Stimulated activated CD4-positive, alpha-beta T cell treated with anti-CD3 and anti-CD28 coated beads, TNF-alpha, amount 100 ng/mL, for 4 hours (primary cell): Measurements from ENCODE around the gene SPECC1L.

ENCODE experiments used
- DNase-seq, 3 experiments: peaks; one replicate each; pipeline ENCODE4 v3.0.0-alpha.2; 2020; ENCODE audit warnings: low read depth in 3 of 3

SPECC1L gene

DNA sequence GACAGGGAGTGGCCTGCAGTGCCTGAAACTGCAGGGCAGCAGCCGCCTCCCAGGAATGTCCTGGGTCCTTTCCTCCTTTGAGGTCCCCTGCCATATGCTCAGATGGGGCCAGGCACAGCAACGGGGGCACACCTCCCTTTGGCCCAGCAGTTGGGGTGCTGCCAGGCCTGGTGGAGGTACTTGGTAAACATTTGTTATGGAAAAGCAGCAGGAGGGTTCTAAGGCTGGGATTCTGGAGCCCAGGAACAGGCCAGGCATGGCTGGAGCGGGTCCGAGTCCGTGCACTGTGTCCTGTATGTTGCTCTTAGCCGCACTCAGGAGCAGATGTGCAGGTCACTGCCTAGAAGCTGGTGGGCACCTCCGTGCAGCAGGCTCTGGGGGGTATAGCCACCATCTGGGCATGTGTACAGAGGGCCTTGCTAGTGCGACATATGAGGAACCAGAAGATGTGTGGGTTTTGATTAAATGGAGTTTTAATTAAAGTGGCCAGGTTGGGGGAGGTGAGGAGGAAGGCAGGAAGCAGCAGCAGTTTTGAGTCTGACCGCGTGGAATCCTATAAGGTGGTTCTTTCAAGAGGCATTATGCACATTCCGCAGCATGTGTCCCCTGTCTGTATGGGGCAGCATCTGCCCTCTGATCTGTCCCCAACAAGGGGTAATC lies 158.2 kb downstream of the SPECC1L start:
- no peak for DNase-seq

DNA sequence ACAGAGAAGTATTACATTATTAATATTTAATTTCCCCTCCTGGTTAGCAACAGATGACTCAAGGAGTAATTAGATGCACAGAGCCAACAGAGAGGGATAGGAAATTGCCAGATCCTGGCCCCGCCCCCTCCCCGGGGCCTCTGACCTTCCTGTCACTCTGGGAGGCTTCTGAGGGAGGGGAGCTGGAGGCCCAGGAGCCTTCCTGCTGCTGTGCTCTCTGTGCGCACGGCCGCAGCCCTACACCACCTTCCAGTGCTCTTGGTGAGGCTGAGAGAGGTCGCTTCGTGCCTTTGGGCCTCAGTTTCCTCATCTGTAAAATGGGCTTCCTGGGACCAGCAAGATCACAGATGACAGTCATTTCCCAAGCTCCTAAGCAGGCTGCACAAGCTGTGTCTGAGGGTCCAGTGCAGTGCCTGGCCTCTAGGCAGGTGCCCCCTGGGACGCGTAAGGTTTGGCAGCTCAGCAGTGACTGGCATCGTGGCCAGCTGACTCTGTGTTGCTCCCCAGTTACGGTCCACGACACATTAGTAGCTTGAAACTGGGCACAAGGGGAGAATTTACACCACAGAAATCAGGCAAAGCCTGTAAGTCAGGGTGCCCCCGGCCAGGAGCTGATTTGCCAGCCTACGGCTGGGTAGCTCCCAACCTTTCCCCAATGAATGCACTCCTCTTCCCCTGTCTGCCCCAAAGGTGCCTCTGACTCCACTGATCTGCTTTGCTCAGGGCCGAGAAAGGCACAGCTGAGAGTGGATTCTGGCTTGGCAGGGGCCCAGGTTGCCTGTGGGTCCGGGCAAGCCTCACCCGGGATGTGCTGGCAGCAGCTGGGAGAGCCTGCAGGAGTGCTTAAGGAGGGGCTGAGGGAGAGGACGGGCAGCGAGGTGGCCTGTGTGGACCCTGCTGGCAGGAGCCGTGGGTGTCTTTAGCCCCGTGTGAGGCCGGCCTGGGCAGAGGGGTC lies 159.1 kb downstream of the SPECC1L start:
- DNase-seq, result peak in 2 of 3 experiments; percentile 43 to 50

GRCh38 chr22:24430431-24431308 lies 160.0 kb downstream of the SPECC1L start:
- DNase-seq, result no peak

DNA sequence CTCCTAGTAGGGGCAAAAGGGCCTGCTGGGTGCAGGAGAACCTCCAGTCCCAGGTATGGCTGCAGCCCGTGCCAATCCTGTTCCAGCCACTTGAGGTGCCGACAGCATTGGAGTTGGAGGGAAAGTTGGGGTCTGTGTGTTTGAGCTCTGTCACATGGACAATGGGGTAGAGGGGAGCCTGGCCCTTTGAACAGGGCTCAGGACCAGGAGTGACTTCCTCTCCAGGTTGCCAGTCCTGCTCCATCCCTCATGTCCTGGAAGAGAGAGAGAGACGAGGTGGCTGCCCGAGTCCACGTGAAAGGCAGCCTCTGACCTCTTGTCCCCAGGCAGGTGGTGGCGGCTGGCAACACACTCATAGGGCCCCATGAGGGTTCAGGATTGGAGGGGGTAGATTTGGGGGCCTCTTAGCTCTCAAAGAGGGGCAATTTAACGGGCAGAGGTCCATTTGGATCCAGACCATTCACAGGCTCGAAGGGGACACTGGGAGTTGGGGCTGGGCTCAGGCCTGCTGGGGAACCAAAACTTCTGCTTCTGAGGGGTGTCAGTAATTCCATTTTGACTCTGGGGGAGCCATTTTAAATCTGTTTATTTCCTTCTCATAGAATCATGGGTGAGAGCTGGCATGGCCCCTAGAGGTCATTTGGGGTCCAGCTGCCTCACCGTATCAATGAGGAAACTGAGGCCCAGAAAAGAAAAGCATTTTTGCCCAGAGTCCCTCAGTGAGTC lies 160.8 kb downstream of the SPECC1L start:
- no peak for DNase-seq

GRCh38 chr22:24432059-24432853 lies 161.6 kb downstream of the SPECC1L start:
- DNase-seq, result peak in 1 of 3 experiments; percentile 44

DNA sequence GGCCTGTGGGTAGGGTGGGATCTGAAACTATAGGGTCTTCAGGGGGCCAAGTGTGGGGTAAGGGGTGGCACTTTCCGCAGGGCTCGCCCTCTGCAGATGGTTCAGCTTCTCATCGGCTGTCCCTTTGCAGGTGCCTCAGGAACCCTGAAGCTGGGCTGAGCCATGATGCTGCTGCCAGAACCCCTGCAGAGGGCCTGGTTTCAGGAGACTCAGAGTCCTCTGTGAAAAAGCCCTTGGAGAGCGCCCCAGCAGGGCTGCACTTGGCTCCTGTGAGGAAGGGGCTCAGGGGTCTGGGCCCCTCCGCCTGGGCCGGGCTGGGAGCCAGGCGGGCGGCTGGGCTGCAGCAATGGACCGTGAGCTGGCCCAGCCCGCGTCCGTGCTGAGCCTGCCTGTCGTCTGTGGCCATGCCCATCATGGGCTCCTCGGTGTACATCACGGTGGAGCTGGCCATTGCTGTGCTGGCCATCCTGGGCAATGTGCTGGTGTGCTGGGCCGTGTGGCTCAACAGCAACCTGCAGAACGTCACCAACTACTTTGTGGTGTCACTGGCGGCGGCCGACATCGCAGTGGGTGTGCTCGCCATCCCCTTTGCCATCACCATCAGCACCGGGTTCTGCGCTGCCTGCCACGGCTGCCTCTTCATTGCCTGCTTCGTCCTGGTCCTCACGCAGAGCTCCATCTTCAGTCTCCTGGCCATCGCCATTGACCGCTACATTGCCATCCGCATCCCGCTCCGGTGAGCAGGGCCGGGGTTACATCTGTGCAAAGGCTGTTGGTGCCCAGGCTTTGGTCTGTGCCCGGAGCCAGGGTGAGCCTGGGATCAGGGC lies 162.6 kb downstream of the SPECC1L start:
- no peak for DNase-seq

DNA sequence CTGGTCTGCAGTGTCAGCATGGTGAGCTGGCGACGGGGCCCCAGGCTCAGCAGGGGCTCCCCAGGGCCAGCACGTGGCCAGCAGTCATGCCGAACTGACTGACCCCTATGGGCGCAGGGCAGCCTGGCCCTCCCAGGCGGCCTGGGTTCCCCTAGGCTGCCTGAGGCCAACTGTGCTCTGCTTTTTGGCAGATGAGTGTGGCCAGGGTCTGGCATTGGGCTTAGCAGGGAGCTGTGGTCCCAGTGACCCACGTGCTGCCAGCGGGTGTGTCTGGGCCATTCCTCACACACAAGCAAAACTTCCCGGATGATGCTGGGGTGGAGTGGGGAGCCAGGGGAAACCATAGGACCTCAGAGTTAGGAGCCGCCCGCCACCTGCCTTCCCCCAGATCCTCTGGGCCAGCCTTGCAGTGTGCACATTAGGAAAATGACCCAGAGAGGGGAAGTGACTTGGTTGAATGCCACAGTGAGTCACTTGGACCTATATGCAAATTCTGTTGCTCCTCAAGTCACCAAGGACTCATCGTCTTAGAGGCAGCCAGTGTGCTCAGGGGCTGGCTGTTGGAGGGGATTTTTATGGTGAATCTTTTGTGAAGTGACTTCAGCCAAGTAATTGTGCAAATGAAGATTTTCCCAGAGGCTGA lies 163.3 kb downstream of the SPECC1L start:
- peak in 1 of 3 experiments; percentile 35 for DNase-seq

- peak; percentile 39 to 66 (median 58) for DNase-seq
These were observed 164.1 kb downstream of the SPECC1L start for GRCh38 chr22:24434471-24435322.

DNA sequence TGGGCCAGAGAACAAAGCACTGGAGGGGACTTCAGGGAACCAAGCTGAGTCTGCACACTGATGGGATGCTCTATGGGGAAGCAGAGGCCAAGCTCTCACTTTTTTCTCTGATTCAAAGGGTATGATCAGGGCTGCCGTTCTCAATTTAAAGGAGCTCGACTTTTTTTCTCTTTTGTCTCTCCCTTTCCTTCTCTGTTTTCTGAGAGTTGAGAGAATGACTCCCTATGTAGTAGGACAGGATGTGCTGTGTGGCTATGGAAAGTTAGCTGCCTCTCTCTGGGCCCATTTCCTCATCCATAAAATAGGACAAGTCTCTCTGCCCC lies 164.7 kb downstream of the SPECC1L start:
- DNase-seq, result no peak

DNA sequence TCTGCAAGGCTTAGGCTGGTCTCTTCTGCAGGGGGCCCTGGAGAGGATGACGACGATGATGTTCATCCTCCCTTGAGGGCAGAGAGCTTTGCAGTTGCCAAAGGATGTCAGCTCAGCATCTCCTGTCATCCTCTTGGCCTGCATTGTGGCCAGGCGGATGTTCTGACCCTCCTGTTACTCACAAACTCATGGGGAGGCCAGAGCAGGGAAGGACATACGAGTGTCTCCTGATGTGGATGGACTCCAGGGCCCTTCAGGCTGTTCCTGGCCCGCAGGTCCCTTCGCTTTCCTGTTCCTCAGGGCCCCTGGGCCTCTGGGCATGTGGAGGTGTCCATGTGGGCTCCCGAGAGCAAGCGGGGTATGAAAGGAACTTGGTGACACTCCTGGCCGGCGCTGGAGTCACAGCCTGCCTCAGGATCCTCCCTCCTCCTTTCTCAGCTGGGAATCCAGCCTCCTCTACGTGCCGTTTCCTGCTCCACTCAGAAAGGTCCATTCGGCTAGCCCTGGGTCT lies 165.3 kb downstream of the SPECC1L start:
- no peak for DNase-seq

- no peak for DNase-seq
These were observed 165.9 kb downstream of the SPECC1L start for GRCh38 chr22:24436553-24436952.

DNA sequence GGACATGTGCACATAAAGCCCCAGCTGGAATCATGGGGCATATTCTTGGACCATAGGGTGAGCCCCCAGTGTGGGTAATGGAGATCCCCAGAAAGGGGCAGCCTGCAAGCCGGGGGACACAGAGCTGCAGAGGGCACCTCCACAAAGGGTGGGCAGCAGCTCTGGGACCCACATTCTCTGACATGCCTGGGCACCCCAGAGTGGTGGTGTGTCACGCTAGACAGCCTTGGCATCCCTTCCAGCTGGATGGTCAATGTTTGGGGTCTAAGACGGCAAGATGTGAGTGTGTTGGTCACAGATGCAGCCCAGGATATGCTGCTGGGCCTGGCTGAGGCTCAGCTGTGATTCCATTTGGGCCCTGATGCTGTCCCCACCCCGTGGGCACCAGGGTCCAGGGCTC lies 166.5 kb downstream of the SPECC1L start:
- DNase-seq, result no peak

DNA sequence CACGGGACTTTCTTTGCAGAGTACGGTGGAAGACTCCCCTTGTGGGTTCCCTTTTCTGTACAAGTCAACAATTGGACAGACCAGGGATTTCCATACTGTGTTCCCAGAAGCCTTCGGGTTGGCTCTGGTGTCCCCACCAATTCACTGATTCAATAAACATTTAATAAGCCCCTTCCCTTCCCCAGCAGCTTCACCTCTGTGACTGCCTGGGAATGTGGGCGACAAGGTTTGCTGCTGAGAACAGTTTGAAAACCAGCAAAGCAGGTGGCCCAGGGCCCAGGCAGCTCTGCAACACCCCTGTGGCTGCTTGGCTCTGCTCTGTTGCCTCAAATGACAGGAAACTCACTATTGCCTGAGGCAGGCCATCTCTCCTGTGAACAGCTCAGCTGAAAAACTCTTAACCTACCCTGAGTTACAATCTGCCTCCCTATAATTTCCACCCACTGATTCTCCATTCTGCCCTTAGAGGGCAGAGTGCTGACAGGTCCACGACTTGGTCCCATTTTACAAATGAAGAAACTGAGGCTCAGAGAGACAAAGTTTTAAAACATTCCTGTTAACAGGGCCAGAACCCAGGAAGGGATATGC lies 167.2 kb downstream of the SPECC1L start:
- no peak for DNase-seq

DNA sequence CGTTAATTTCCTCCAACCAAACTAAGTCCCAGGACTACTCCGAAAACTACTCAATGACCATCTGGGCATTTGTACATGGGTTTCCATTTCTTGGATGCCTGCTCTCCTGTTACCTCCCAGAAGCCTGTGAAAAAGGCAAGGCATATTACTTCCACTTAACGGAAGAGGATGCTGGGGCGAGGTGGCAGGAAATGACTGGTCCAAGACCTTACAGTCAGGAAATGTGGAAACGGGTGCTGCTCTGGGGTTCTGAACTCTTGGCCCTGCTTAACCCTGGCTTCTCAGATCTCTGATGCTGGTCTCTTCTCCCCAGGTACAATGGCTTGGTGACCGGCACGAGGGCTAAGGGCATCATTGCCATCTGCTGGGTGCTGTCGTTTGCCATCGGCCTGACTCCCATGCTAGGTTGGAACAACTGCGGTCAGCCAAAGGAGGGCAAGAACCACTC lies 169.7 kb downstream of the SPECC1L start:
- no peak for DNase-seq

GRCh38 chr22:24440718-24441405 lies 170.2 kb downstream of the SPECC1L start:
- no peak for DNase-seq

- DNase-seq, result no peak
These were observed 171.0 kb downstream of the SPECC1L start for GRCh38 chr22:24441406-24442351.
